GM12892 (cell line): ENCODE measurements around the gene UGT1A8.

Experiments
- POLR2A ChIP-seq: IDR thresholded peaks from 2 replicates; pipeline ENCODE4 v1.6.1; 2011; ENCODE audit warnings: low read depth, low read length, control low read depth
- POLR2AphosphoS5 ChIP-seq: IDR thresholded peaks from 2 replicates; pipeline ENCODE4 v1.6.1; 2011; ENCODE audit warnings: low read depth, low read length, control low read depth
- TAF1 ChIP-seq: IDR thresholded peaks from 2 replicates; pipeline ENCODE4 v1.6.1; 2011; ENCODE audit warnings: low read depth, mild to moderate bottlenecking, control low read depth, low read length, borderline replicate concordance

DNA sequence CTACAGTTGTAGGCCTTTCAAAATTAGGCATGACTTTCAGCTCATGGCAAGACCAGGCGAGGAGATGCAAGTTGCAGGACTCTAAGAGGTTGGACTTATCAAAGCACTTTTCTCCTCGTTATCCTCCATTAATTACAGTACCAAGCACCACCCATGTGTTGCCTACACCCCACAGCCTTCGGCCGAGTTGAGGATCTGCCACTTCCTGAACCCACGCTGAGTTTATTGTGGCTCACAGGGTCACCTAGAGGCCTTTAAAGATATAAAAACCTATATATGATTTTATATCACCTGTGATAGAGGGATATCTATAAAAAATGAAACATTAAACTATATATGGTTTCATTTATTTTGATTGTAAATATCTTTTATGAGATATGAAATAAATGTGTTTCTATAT is 21.4 kb downstream of the UGT1A8 start:
- no peak for TF ChIP-seq POLR2A
- TF ChIP-seq TAF1, result no peak
- no peak for TF ChIP-seq POLR2AphosphoS5
